Measurements from ENCODE around the gene CA10.

CA10 gene

GRCh38 chr17:52138350-52138749 is 20.2 kb downstream of the CA10 start:
- Histone ChIP-seq H3K27me3 (ENCODE audit: control insufficient read depth, insufficient read depth, low read length) (no peaks in the 10 kb centered on the region), H3K36me3 (ENCODE audit: control insufficient read depth, insufficient read depth, low read length) (no peaks in the 10 kb centered on the region), H3K4me3 (ENCODE audit: low read length) (no peak overlapping the region), H3K4me1 (ENCODE audit: control insufficient read depth, insufficient read depth, low read length) (no peaks in the 10 kb centered on the region), H3K27ac (ENCODE audit: low read depth, low read length) (no peak overlapping the region), H3K9ac (ENCODE audit: low read length) (no peak overlapping the region)

- Histone ChIP-seq H3K36me3 (ENCODE audit: control insufficient read depth, insufficient read depth, low read length) (no peaks in the 10 kb centered on the region), H3K4me1 (ENCODE audit: control insufficient read depth, insufficient read depth, low read length) (no peaks in the 10 kb centered on the region), H3K27me3 (ENCODE audit: control insufficient read depth, insufficient read depth, low read length) (no peaks in the 10 kb centered on the region), H3K27ac (ENCODE audit: low read depth, low read length) (no peak overlapping the region), H3K9ac (ENCODE audit: low read length) (no peak overlapping the region), H3K4me3 (ENCODE audit: low read length) (no peak overlapping the region)
Measured at GRCh38 chr17:52136166-52136565, 22.3 kb downstream of the CA10 start.

- Histone ChIP-seq H3K4me3 (ENCODE audit: low read length) (no peak overlapping the region), H3K4me1 (ENCODE audit: control insufficient read depth, insufficient read depth, low read length) (no peaks in the 10 kb centered on the region), H3K27ac (ENCODE audit: low read depth, low read length) (no peak overlapping the region), H3K27me3 (ENCODE audit: control insufficient read depth, insufficient read depth, low read length) (no peaks in the 10 kb centered on the region), H3K9ac (ENCODE audit: low read length) (no peak overlapping the region), H3K36me3 (ENCODE audit: control insufficient read depth, insufficient read depth, low read length) (no peaks in the 10 kb centered on the region)
Measured at GRCh38 chr17:52134641-52135040, 23.9 kb downstream of the CA10 start.

GRCh38 chr17:52128721-52129120 is 29.8 kb downstream of the CA10 start:
- Histone ChIP-seq H3K9ac (ENCODE audit: low read length) (no peak overlapping the region), H3K27ac (ENCODE audit: low read depth, low read length) (no peak overlapping the region), H3K4me1 (ENCODE audit: control insufficient read depth, insufficient read depth, low read length) (no peaks in the 10 kb centered on the region), H3K36me3 (ENCODE audit: control insufficient read depth, insufficient read depth, low read length) (no peaks in the 10 kb centered on the region), H3K4me3 (ENCODE audit: low read length) (no peak overlapping the region), H3K27me3 (ENCODE audit: control insufficient read depth, insufficient read depth, low read length) (no peaks in the 10 kb centered on the region)

- Histone ChIP-seq H3K27me3 (ENCODE audit: control insufficient read depth, insufficient read depth, low read length) (no peaks in the 10 kb centered on the region), H3K27ac (ENCODE audit: low read depth, low read length) (no peak overlapping the region), H3K4me1 (ENCODE audit: control insufficient read depth, insufficient read depth, low read length) (no peaks in the 10 kb centered on the region)
Measured at GRCh38 chr17:52124993-52125392, 33.5 kb downstream of the CA10 start.

GRCh38 chr17:52124561-52124960 is 34.0 kb downstream of the CA10 start:
- Histone ChIP-seq H3K36me3 (ENCODE audit: control insufficient read depth, insufficient read depth, low read length) (no peaks in the 10 kb centered on the region), H3K27ac (ENCODE audit: low read depth, low read length) (no peak overlapping the region), H3K9ac (ENCODE audit: low read length) (no peak overlapping the region), H3K4me3 (ENCODE audit: low read length) (no peak overlapping the region), H3K27me3 (ENCODE audit: control insufficient read depth, insufficient read depth, low read length) (no peaks in the 10 kb centered on the region), H3K4me1 (ENCODE audit: control insufficient read depth, insufficient read depth, low read length) (no peaks in the 10 kb centered on the region)

More at GRCh38 chr17:52124993-52125392, 33.5 kb downstream of the CA10 start:
- no peak overlapping the region for H3K9ac ChIP-seq (ENCODE audit: low read length)
- H3K36me3 ChIP-seq (ENCODE audit: control insufficient read depth, insufficient read depth, low read length) = no peaks in the 10 kb centered on the region
- H3K4me3 ChIP-seq (ENCODE audit: low read length) = no peak overlapping the region

GRCh38 chr17:52120465-52120864 is 38.0 kb downstream of the CA10 start:
- no peaks in the 10 kb centered on the region for H3K4me1 ChIP-seq (ENCODE audit: control insufficient read depth, insufficient read depth, low read length)
- H3K36me3 ChIP-seq (ENCODE audit: control insufficient read depth, insufficient read depth, low read length) = no peaks in the 10 kb centered on the region
- no peak overlapping the region for H3K27ac ChIP-seq (ENCODE audit: low read depth, low read length)
- no peak overlapping the region for H3K9ac ChIP-seq (ENCODE audit: low read length)
- no peak overlapping the region for H3K4me3 ChIP-seq (ENCODE audit: low read length)
- H3K27me3 ChIP-seq (ENCODE audit: control insufficient read depth, insufficient read depth, low read length) = no peaks in the 10 kb centered on the region

- H3K4me1 ChIP-seq (ENCODE audit: control insufficient read depth, insufficient read depth, low read length) = no peaks in the 10 kb centered on the region
- H3K4me3 ChIP-seq (ENCODE audit: low read length) = no peak overlapping the region
- H3K27me3 ChIP-seq (ENCODE audit: control insufficient read depth, insufficient read depth, low read length) = no peaks in the 10 kb centered on the region
- no peak overlapping the region for H3K27ac ChIP-seq (ENCODE audit: low read depth, low read length)
- no peak overlapping the region for H3K9ac ChIP-seq (ENCODE audit: low read length)
- no peaks in the 10 kb centered on the region for H3K36me3 ChIP-seq (ENCODE audit: control insufficient read depth, insufficient read depth, low read length)
Measured at GRCh38 chr17:52110923-52111581, 47.5 kb downstream of the CA10 start.

- Histone ChIP-seq H3K9ac (ENCODE audit: low read length) (no peak overlapping the region), H3K4me3 (ENCODE audit: low read length) (no peak overlapping the region), H3K4me1 (ENCODE audit: control insufficient read depth, insufficient read depth, low read length) (no peaks in the 10 kb centered on the region), H3K36me3 (ENCODE audit: control insufficient read depth, insufficient read depth, low read length) (no peaks in the 10 kb centered on the region), H3K27ac (ENCODE audit: low read depth, low read length) (no peak overlapping the region), H3K27me3 (ENCODE audit: control insufficient read depth, insufficient read depth, low read length) (no peaks in the 10 kb centered on the region)
Measured at GRCh38 chr17:52106638-52107261, 51.8 kb downstream of the CA10 start.

- Histone ChIP-seq H3K9ac (ENCODE audit: low read length) (no peak overlapping the region), H3K27ac (ENCODE audit: low read depth, low read length) (no peak overlapping the region), H3K27me3 (ENCODE audit: control insufficient read depth, insufficient read depth, low read length) (no peaks in the 10 kb centered on the region), H3K36me3 (ENCODE audit: control insufficient read depth, insufficient read depth, low read length) (no peaks in the 10 kb centered on the region), H3K4me3 (ENCODE audit: low read length) (no peak overlapping the region), H3K4me1 (ENCODE audit: control insufficient read depth, insufficient read depth, low read length) (no peaks in the 10 kb centered on the region)
Measured at GRCh38 chr17:52106072-52106471, 52.4 kb downstream of the CA10 start.

GRCh38 chr17:52105591-52105990 is 52.9 kb downstream of the CA10 start:
- Histone ChIP-seq H3K9ac (ENCODE audit: low read length) (no peak overlapping the region), H3K36me3 (ENCODE audit: control insufficient read depth, insufficient read depth, low read length) (no peaks in the 10 kb centered on the region), H3K4me3 (ENCODE audit: low read length) (no peak overlapping the region), H3K27me3 (ENCODE audit: control insufficient read depth, insufficient read depth, low read length) (no peaks in the 10 kb centered on the region), H3K4me1 (ENCODE audit: control insufficient read depth, insufficient read depth, low read length) (no peaks in the 10 kb centered on the region), H3K27ac (ENCODE audit: low read depth, low read length) (no peak overlapping the region)

GRCh38 chr17:52096056-52096455 is 62.5 kb downstream of the CA10 start:
- no peak overlapping the region for H3K9ac ChIP-seq (ENCODE audit: low read length)
- no peak overlapping the region for H3K4me3 ChIP-seq (ENCODE audit: low read length)
- no peaks in the 10 kb centered on the region for H3K27me3 ChIP-seq (ENCODE audit: control insufficient read depth, insufficient read depth, low read length)
- no peaks in the 10 kb centered on the region for H3K4me1 ChIP-seq (ENCODE audit: control insufficient read depth, insufficient read depth, low read length)
- no peak overlapping the region for H3K27ac ChIP-seq (ENCODE audit: low read depth, low read length)
- no peaks in the 10 kb centered on the region for H3K36me3 ChIP-seq (ENCODE audit: control insufficient read depth, insufficient read depth, low read length)

GRCh38 chr17:52084176-52084575 is 74.3 kb downstream of the CA10 start:
- Histone ChIP-seq H3K4me1 (ENCODE audit: control insufficient read depth, insufficient read depth, low read length) (no peaks in the 10 kb centered on the region), H3K9ac (ENCODE audit: low read length) (no peak overlapping the region), H3K4me3 (ENCODE audit: low read length) (no peak overlapping the region), H3K36me3 (ENCODE audit: control insufficient read depth, insufficient read depth, low read length) (no peaks in the 10 kb centered on the region), H3K27ac (ENCODE audit: low read depth, low read length) (no peak overlapping the region), H3K27me3 (ENCODE audit: control insufficient read depth, insufficient read depth, low read length) (no peaks in the 10 kb centered on the region)
